Stimulated activated CD4-positive, alpha-beta T cell treated with anti-CD3 and anti-CD28 coated beads, Interleukin-1b, Interleukin-23, amount 100 ng/mL, for 1 hour (primary cell): ENCODE data around the gene EEIG1.

Experiments used
- DNase-seq, 2 donors: peaks; one replicate each; pipeline ENCODE4 v3.0.0-alpha.2; 2020; ENCODE audit warnings: low read depth in 2 of 2

EEIG1 gene

DNA sequence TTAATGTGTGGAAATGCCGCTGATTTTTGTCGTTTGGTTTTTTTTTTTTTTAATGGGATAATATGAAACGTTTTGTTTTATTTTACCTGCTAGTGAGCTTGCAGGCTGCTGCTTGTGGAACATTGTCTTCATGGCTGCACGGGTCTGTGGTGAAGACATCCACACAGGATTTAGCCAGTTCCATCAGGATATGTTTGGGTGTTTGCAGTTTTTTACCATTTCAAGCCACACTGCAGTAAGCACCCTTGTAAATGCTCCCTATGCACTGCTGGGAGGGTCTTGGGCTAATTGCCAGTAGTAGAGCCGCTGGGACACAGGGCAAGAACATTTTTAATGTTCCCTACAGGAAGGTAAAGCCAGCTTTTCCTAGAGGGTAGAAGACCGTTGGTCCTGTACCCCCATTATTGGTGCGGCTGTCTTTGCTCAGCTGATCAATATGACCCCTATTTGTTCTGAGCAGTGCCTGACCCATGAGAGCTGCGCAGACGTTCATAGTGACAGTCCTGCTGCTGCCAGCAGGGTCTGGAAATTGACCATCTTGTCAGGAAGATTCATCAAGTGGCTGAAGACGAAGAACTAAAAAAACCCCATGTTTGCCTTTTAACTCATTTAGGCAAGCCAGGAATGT, 20.5 kb upstream of the EEIG1 start:
- DNase-seq, result no peak

DNA sequence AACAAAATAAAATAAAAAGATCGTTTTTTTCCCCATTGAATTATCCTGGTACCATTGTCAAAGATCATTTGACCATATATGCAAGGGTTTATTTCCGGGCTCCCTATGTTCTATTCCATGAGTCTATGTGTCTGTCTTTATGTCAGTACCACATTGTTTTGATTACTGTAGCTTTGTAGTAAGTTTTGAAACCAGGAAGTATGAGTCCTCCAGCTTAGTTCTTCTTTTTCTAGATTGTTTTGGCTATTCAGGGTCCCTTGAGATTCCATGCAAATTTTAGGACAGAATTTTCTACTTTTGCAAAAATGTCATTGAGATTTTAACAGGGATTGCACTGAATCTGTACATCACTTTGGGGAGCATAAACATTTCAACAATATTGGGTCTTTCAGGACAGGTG, 18.7 kb upstream of the EEIG1 start:
- DNase-seq, result no peak

DNA sequence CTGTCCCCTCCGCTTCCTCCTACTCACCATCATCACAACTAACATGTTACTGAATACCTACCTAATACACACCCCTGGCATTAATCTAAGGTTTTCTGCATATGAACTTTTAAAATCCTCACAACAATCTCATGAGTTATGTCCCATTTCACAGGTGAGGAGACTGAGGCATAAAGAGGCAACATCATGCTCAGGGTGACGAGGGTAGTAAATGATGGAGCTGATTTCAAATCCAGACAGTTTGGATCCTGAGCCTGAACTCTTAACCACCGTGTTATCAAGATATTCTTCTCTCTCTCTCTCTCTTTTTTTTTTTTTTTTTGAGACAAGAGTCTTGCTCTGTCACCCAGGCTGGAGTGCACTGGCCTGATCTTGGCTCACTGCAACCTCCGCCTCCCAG, 12.9 kb upstream of the EEIG1 start:
- no peak for DNase-seq

DNA sequence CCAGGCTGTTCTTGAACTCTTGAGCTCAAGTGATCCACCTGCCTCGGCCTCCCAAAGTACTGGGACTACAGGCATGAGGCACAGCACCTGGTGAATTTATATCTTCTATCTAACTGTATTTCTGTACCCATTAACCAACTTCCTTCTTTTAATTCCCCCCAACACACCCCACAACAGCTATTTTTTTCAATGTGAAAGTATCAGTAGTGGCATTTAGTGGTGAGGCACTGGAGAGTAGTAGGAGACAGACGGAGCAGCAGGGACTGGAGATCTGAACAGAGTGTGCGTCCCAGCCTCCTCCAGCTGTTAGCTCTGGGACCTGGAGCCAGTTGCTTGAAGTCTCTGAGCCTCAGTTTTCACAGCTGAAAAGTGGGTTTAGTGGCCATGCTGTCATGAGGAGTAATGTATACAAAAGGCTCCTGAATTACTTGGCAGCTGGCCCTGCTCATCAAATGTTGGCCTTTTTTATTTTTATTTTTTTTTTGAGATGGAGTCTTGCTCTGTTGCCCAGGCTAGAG, 11.0 kb upstream of the EEIG1 start:
- no peak for DNase-seq

GRCh38 chr9:127991017-127991756, 10.4 kb upstream of the EEIG1 start:
- no peak for DNase-seq

DNA sequence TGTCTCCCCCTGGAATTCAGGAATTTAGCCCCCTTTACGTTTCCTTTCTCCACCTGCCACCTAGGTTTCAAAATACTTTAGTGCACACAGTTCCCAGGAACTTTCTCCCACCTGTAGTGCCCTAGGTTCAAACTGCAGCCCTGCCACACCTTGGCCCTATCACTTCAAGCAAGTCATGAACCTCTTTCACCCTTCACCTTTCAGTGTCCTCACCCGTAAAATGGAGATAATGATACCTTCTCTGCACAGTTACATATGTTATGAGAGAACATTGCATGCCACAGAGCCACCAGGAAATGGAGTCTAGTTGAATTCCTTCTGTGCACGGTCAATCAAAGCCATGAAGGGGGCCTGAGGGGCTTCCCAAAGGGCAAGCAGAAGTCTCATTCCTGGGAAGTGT, 9.8 kb upstream of the EEIG1 start:
- no peak for DNase-seq

DNA sequence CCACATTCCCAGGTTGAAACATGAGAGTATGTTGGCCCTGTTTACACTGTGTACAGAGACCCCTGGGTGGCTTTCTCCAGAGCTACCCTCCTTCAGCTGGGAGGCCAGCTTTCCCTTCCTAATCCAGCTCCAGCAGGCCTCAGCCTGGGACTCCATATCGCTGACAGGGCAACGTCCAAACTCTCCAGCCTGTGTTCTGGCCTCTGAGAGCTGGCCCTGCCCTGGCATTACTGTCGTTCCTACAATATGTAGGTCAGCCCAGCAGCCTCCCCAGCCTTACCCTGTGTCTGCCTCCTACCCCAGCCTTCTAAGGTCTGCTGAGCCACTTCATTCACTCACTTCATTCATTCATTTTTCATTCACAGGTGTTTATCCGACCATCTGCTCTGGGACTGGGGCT, 8.3 kb upstream of the EEIG1 start:
- no peak for DNase-seq

- DNase-seq, result no peak
Observed at GRCh38 chr9:127987103-127987614, 6.4 kb upstream of the EEIG1 start.

GRCh38 chr9:127985011-127985410, 4.2 kb upstream of the EEIG1 start:
- DNase-seq, result no peak

DNA sequence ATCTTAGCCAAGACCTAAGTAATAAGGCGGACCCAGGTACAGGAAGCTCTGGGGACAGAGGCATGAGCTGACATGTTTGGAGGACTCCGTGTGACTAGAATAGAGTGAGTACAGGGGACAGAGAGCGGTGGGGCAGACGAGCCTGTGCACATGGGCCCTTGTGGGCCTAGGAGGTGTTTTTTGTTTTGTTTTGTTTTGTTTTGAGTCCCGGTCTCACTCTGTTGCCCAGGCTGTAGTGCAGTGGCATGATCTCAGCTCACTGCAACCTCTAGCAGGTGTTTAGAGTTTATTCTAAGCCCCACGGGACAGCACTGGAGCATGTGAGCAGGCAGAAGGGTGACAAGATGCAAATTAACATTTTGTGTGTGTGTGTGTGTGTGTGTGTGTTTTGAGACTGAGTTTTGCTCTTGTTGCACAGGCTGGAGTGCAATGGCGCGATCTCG, 3.1 kb upstream of the EEIG1 start:
- DNase-seq, result no peak

DNA sequence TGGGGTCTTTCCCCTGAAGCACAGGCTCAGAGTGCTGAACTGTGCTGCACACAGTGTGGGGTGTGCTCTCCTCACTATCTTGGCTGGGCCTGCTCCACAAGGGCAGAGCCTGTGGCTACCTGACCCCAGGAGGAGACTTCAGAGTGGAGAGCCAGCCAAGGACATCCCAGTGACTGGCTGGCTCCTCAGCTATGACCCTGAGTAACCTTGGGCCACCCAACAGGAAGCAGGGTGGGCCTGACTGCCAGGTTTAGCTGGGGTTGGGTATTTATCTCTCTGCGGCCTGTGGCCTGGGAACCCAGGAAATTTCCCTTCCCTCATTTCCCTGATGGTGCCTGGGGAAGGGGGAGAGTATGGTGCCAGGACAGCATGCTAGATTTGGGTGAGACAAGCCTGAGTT, 2.1 kb upstream of the EEIG1 start:
- DNase-seq, result no peak

- DNase-seq, result no peak
Observed at GRCh38 chr9:127981559-127982121, 851 bp upstream of the EEIG1 start.

DNA sequence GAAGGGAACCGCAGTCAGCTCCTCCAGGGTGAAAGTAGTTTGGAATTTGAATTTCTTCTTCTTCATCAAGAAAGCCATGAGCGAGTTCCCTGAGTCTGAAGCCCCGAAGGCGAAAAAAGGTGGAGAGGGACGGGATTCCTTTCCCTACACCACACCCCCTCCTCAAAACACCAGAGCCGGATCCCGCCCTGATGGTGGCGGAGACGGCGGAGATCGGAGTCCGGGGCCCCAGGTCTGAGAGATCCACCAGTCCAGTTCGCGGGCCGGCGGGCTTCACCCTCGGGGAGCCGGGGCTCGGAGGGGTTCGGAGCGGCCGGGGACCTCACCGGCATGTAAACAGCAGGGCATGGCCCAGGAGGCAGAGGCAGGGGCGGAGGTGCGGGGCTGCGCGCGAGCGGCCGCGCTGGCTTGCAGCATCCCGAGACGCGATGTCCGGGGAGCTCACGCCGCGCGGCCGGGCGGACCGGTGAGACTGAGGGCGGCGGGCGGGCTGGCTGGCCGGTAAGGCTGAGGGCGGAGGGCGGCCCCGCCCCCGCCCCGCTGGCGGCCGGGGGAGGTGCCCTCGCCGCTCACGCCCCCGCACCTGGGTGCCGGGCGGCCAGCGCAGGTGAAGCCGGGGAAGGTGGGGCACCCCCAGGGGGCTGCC, 606 bp downstream of the EEIG1 start:
- DNase-seq, result no peak

DNA sequence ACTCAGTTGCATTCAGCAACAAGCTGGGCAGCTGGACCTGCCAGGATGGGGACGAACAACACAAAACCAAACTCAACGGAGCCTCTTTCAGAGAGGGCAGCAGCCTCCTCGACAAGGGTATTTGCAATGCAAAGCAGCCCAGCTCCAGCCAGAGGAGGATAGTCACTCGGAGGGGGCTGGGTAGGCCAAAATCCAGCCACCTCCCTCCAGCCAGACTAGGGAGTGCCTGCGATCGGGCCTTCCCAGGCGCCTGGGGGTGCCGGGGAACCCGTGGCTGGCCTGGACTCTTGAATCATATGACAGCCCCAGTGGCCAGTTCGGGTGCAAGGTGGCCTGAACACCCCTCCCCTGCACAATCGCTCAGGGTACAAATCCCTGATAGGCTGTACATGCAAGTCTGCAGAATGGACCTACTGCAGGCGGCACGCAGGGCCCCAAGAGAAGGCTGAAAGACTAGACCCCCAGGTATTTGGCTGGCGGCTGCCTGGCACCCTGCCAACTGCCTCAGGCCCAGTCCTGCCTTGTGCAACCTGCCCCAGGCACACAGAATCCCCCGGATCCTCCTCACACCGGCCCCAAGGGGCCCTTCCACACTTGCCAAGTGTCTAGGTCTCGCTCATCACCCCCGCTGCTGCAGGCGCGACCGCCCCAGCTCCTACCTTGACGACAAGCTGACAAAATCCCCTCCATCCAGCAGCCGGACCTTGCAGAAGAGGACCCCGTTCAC, 1.3 kb downstream of the EEIG1 start:
- no peak for DNase-seq

DNA sequence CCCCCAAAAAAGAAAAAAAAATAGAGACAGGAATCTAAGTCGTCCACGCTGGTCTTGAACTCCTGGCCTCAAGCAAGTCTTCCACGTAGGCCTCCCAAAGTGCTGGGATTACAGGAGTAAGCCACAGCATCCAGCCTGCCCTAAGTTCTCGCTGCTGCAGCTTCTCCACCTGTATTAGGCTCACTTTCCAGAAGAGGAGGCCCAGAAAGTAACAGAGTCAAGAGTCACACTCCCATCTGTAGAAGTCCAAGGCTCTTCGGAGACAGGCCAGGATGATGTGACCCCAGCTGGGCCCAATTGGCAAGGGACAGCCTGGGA, 1.8 kb downstream of the EEIG1 start:
- DNase-seq, result no peak

DNA sequence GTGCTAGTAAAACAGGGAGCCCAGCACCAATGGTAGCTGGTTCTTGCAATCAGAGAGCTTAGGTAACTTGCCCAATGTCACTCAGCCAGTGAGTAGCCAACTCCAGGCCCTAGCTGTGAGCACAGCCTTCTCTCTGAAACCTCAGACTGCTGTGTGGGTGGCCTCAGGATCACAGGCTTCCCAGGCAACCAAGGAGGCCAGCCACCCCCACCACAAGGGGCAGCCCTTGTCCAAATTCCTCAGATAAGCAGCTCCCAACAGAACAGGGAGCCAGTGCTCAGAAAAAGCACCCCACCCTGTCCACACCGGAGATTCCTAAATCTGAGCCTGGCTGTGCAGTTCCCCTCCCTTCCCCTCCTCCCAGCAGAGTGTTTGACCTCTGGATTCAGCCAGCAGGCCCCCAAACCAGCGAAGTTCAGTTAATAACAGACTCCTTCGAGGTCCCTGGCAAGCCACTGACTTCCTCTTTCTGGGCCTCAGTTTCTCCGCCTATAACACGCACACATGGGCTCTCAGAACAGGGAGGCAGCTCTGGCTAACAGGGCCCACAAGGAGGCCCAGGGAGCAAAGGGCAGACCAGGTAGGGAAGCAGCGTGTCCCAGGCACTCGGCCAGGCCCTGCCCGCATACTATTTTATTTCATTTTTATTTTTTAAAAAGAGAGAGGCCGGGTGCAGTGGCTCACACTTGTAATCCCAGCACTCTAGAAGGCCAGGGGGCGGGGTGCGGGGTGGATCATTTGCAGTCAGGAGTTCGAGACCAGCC, 2.7 kb downstream of the EEIG1 start:
- DNase-seq, result no peak

- no peak for DNase-seq
Observed at GRCh38 chr9:127977009-127977883, 3.5 kb downstream of the EEIG1 start.

DNA sequence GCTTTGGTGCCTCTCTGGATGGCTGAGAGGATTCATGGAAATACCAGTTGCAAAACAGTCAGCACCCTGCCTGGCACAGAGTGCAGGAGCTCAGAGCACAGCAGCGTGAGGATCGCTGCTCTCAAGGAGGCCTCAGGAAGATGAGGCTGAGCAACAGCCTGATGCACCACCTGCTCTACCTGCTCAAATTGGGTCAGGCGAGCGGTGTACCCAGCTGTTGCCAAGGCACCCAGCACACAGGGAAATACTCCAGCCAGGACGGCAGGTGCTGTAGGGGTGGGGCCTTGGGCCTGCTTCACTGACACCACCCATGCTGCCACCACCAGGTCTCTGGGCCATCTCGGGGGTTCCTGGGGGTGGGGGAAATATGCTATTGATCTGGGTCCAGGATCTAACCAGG, 4.3 kb downstream of the EEIG1 start:
- no peak for DNase-seq

GRCh38 chr9:127975376-127976315, 5.1 kb downstream of the EEIG1 start:
- no peak for DNase-seq
